GM19193 (cell line): Measurements from ENCODE around the gene PER3.

Experiments
- POLR2A ChIP-seq: IDR thresholded peaks from 4 replicates; pipeline ENCODE4 v1.6.1; 2011; ENCODE audit not compliant: insufficient read depth, insufficient read length; ENCODE audit errors: extremely low read depth

PER3 gene

DNA sequence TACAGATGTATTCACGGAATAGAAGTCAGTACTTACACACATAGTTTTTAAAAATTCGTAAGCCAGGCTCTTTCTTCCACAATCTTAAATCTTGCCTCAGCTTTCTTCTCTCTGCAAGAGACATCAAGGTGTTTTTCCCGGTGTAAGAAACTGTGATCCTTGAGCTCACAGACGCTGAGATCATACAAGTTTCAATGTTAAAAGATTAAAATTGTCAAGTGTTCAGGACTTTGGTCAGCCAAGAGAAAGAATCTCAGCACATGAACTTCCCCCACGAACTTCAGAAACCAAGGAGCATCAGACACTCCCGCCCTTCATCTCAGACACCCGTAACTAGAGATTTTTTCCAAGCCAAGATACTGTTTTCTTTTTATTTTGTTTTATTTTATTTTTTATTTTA lies 62.6 kb downstream of the PER3 start:
- no peak for TF ChIP-seq POLR2A

DNA sequence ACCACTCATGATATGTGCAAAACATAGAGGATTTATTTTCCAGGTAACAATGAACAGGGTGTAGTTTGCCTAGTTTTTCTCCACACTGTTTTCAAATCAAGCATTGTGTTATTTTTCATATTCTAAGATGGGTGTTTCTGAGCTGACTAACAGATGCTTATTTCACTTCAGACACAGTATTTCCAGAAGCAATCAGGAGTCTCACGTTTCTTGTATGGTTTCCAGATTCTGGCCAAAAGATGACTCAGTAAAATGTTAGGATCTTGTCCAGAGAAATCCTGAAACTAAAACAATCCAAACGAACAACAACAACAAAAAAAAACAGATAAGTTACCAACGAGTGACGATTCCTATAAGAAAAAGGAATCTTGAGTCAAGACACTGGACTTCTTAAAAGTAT lies 63.5 kb downstream of the PER3 start:
- no peak for TF ChIP-seq POLR2A

DNA sequence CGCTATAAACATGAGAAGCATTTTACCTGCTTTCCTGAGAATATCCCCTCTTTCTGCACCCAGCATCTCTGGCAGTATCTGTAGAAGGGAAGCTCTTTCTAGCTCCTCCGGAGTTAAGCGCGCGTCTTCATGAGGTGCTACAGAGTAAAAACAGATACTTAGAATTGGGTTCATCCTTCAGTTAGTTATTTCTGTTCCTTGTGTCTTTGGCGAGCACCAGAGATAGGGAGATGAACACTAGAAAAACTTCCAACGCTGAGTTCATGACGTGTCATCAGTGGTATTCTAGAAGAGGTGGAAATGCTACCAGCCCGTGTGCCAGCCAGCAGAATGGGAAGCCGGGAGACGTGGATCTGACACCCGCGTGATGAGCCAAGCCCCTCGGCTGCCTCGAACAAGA lies 66.7 kb downstream of the PER3 start:
- no peak for TF ChIP-seq POLR2A

DNA sequence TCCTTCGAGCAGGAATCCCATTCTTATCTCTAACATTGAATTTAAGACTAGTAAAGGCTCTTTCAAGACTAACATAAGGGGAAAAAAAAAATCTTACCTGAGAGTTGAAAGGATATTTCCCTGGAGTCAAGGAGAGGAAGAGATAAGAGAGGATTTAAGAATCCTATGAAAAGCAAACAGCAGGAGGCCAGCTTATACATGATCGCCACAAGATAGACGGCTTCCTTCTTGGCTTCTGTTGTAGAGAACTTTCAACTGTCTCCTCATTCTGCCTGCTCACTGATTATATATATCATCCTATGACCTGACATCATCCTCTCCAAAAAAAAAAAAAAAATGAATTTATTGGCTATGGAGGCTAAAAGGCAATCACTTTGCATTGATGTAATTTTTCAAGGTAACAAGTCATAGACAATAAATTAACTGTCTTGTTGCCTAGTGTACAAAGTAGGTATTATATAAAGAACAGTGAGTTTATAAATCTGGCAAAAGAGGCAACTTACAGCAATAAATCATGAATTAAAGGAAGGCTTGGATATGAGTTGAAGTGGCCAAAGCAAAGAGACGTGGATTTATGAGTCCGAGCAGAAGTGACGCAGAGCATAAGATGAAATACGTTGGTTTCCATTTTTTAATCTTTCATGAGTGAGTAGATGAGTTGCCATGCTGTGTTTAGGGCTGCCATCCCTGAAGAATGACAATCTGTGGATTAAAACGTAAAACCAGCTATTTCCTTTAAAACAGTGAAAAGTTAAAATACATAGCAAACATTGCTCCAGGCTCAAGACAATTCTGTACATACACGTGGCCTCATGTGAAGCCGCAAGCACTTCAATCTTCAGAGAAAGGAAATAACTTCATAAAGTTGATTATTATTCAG lies 69.0 kb downstream of the PER3 start, which contains the start of gene UTS2:
Gene UTS2, minus strand, starts transcription at position 262 of the 880 bp plus-strand sequence. Its CDS starts 62 bp downstream, at position 200.
- no peak for TF ChIP-seq POLR2A

DNA sequence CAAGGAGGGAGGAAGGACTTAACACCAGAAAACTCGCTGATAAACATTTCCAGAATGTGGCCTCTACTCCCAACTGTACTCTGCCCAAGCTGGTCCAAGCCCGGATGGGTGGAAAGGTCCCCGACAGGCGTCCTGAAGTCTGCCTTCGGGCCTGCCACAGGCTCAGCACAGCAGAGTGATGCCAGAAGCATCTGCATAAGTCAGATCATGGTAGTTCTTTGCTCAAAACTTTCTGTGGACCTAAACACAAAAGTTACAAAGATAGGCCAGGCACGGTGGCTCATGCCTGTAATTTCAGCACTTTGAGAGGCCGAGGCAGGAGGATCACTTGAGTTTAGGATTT lies 69.6 kb downstream of the PER3 start:
- no peak for TF ChIP-seq POLR2A

DNA sequence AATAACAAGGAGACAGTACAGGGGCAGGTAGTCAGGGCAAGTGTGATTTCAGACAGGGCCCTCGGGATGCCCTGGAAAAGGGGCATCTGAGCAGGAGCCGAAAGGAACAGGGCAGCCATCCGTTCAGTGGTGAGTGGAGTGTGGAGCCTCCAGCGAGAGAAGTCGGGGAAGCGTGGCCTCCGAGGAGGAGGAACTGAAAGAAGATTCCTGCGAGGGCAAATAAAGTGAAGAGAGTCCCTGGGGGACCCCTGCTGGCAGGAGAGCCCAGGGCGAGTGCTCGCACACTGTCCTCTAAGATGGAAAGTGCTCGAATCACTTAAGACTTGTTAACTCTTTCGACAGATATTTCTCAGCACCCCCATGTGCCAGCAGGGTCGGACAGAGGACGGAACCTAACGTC lies 72.3 kb downstream of the PER3 start:
- no peak for TF ChIP-seq POLR2A

DNA sequence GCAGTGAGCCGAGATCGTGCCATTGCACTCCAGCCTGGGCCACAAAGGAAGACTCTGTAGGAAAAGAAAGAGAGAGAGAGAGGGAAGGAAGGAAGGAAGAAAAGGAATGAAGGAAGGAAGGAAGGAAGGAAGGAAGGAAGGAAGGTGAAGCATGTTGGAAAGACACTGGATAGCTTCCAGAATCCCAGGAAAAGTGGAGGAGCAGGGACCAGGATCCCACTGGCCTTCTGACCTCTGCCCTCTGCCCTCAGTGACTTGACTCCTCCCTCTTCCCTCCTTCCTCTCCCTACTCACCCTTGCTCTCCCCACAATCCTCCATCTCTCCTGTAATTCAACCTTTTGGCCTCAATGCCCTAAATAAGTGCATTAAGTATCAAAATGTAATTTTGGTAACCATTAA lies 72.9 kb downstream of the PER3 start:
- no peak for TF ChIP-seq POLR2A

DNA sequence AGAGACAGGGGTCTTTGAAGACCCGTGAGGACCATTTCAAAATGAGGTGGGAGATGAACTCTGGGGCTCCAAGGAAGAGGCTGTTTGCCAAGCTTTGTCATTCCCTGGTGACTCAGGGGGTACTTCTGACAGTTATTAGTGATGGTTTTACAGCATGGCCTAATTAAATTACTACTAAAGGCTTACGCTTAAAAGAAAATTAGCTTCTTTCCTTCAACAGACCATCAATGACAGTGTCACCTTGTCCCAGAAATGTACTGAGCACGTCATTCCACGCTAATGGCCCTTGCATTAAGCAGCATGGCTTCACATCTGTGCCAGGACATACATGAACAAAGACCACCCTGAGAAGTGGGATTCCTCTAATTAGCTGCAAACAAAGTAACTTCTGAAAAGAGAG lies 73.9 kb downstream of the PER3 start:
- no peak for TF ChIP-seq POLR2A

DNA sequence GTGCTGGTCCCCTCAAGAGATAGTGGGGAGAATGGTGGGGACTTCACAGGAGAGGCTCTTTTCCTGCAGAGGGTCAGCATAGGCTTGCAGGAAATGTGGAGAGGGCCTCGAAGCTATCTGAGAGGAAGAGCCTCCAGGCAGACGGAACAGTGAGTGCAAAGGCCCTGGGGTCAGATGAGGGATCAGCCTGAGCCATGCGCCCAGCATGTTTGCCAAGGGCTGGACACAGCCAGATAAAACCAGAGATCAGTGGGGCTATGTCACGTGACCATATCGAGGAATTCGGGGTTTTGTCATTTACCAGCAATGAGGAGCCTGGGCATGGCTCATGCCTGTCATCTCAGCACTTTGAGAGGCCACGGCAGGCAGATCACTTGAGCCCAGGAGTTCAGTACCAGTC lies 75.3 kb downstream of the PER3 start:
- TF ChIP-seq POLR2A: no peak

DNA sequence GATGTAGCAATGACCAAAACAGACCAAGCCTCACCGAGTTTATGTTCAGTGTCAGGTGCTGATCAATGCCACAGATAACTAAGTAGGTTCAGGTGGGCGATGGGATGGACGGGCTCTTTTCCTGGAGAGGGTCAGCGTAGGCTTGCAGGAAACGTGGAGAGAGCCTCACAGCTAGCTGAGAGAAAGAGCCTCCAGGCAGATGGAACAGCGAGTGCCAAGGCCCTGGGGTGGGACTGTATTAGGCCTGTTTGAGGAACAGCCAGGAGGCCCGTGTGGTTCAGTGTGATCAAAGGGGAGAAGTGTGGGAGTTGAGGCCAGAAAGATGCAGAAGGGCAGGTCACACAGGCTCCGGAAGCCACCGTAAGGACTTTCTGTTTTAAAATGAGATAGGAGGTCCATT lies 76.0 kb downstream of the PER3 start:
- no peak for TF ChIP-seq POLR2A

DNA sequence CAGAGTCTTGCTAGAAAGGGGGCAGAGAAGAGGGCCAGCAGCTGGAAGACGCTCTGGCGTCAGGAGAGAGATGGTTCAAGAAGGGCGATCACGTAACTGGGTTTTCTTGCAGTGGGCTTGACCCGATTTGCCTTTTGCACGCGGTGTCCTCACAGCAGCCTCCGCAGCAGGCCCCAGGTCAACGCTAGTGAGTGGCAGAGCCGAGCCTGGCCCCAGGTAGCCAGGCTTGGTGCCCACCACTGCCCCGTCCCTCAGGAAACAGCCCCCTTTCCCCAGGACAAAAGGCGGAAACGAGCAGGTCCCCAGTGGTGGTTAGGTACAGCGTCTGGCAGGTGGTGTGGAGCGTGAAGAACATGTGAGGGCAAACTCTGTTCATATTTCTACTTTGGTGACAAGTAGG lies 77.4 kb downstream of the PER3 start:
- TF ChIP-seq POLR2A: no peak

DNA sequence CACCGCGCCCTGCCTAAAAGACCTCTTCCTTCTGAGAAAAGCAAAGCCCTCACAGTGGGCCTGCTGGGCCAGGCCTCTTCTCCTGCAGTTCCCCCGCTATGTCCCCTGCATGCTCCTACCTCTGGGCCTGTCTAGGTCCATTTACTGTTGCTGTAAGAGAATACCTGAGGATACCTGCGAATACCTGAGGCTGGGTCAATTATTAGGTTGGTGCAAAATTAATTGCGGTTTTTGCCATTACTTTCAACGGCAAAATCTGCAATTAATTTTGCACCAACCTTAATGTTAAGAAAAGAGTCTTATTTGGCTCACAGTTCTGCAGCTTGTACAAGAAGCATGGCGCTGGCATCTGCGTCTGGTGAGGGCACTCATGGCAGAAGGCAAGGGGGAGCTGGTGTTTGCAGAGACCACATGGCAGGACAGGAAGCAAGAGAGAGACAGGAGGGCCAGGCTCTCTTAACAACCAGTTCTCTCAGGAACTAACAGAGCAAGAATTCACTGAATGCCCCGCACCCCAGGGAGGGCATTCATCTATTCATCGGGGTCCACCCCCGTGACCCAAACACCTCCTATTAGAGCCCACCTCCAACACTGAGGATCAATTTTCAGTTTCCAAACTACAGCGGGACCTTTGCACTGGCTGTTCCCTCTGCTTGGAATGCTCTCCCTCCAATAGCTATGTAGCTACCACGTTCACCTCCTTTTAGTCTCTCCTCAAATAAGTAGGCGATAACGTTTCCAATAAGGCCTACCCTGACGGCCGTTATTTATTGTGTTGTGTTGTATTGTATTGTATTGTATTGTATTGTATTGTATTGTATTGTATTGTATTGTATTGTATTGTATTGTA lies 78.3 kb downstream of the PER3 start:
- TF ChIP-seq POLR2A: no peak

DNA sequence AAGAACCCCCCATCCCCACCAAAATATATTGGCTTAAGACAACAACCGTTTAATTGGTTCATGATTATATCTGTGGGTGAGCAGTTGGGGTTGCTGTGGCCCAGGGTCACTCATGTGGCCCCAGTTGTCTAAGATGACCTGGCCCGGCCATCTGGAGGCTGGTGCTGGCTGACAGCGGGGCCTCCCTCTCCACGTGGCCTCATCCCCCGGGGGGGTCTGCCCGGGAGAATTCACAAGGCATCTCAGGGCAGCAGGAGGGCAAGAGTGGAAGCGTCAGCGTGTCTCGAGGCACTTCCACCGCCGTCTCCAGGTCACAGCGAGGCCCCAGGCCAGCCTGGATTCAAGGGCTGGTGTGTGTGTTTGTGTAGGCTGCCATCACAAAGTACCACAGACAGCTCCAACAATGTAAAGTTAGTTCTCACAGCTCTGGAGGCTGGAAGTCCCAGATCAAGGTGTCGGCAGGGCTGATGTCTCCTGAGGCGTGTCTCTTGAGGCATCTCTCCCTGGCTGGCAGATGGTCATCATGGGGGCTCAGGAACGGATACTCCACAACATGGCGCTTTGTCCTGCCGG lies 79.8 kb downstream of the PER3 start:
- TF ChIP-seq POLR2A: no peak

DNA sequence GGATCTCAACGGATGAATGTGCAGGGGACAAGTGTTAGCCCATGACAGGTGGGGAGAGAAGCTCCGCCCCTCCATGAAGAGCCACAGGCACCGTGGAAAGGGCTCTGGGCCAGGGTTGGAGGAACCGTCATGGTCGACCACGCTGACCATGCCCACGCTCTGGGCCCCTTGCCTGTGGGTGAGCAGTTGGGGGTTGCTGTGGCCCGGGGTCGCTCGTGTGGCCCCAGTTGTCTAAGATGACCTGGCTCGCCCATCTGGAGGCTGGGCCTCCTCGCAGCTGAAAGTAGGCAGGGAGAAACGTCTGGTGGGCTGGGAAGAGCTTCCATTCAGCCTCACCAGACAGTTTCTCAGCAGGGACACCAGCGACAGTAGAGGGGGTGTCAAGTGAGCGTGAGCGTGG lies 81.9 kb downstream of the PER3 start:
- TF ChIP-seq POLR2A: no peak

DNA sequence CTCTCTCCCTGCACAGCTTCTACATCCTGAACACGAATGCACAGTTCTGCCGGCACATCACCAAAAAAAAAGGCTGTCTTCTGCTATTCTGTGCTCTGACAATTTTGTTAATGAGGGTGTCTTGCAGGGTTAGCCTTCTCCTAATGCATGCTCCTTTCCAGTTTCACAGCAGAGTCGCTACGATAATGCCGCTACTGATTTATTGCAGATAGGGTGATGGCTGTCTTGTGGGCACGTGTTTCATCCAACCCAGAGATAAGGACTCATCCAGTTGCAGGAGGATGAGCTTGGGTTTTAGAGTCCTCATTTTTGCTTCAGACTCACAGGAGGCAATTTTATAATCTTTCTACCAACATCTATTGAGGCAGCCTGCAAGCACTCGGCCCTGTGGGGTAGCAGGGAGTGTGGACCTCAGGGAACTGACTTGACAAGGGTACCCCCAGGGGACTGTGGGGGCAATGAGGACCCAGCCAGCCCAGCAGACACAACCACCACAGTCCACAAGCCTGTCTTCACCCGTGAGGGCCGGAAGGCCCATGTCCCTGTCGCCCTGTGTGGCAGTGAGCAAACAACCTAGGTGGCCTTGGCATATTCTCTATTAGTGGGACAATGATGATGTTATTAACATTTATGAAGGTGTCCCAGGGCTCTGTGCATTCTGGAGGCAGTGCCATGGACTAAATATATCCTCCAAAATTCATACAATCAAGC lies 84.1 kb downstream of the PER3 start:
- no peak for TF ChIP-seq POLR2A
